Left ventricle myocardium inferior (tissue), 1 donor: Measurements from ENCODE around the gene GTF2A2. TPM values are rescaled to one million over a fixed set of nuclear protein-coding genes. Genes with fewer than 3 reads are reported as not detected.
A peak's percentile ranks its signal among the peaks of the same experiment; 100 is the strongest.

Experiments used
- DNase-seq: peaks from one replicate; pipeline ENCODE4 v3.0.0-alpha.2; 2020
- H3K27ac ChIP-seq: fragments of 200-600 bp; replicated peaks from 2 replicates; pipeline ENCODE4 v1.8.0; 2021
- H3K27me3 ChIP-seq: fragments of 200-600 bp; 2 replicates; pipeline ENCODE4 v1.8.0; 2021; ENCODE audit warnings: low read depth
- H3K36me3 ChIP-seq: fragments of 200-600 bp; 2 replicates; pipeline ENCODE4 v1.8.0; 2021
- H3K4me1 ChIP-seq: fragments of 200-600 bp; 2 replicates; pipeline ENCODE4 v1.8.0; 2021
- H3K4me3 ChIP-seq: fragments of 200-600 bp; 2 replicates; pipeline ENCODE4 v1.8.0; 2021; ENCODE audit warnings: mild to moderate bottlenecking, moderate library complexity
- H3K9me3 ChIP-seq: fragments of 200-600 bp; replicated peaks from 2 replicates; pipeline ENCODE4 v1.8.0; 2021
- intact Hi-C: fragments of 100-400 bp; cut with micrococcal nuclease; formaldehyde crosslinking; loops from one replicate; pipeline ENCODE4 v1.11.0; 2022
- total RNA-seq: library from RNA; stranded (reverse); fragmentation: NEBNext Ultra II Directional; extraction: Animal tissue kit (Norgen Biotek cat#: 25700); gene quantifications from one replicate; pipeline ENCODE4 v1.2.1, GENCODE V29; 2021
- TF ChIP-seq, protein P1 (sequence below): fragments of 200-600 bp; IDR thresholded peaks from 2 replicates; pipeline ENCODE4 v1.8.0; 2021; ENCODE audit warnings: antibody characterized with exemption, mild to moderate bottlenecking, borderline replicate concordance
- donor health status: DM: no; HTN: yes; CAD: no; lungs with severe emphysema.

Gene GTF2A2
- total RNA-seq, 1 donor from 2014 or later = 126 TPM

DNA sequence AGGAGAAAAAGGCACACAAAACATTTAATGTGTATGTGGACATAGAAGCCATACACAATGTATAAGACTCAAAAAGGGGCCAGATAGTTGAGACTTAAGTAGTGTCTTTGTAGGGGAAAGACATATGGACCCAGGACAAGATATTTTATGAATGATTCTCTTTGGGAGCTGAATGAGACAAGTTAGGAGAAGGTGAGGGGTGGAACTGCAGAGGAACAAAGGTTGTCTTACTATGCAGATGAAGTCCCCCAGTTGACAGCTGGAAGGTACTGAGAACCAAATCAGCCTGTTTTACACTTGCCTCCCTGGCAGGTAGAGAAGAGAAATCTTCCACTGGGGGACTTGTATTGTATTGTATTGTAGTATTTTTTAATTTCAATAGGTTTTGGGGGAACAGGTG is 60.7 kb downstream of the GTF2A2 start:
- no peaks in the 10 kb centered on the region for H3K36me3 ChIP-seq
- H3K4me1 ChIP-seq = peaks cover 7% of the 10 kb centered on the region
- no peaks in the 10 kb centered on the region for H3K27me3 ChIP-seq
- intact Hi-C loops = no loop called here
- H3K4me3 ChIP-seq = no peak overlapping the region
- H3K27ac ChIP-seq = no peak overlapping the region
- peaks cover 8% of the 10 kb centered on the region for H3K9me3 ChIP-seq
- TF ChIP-seq, protein P1, sequence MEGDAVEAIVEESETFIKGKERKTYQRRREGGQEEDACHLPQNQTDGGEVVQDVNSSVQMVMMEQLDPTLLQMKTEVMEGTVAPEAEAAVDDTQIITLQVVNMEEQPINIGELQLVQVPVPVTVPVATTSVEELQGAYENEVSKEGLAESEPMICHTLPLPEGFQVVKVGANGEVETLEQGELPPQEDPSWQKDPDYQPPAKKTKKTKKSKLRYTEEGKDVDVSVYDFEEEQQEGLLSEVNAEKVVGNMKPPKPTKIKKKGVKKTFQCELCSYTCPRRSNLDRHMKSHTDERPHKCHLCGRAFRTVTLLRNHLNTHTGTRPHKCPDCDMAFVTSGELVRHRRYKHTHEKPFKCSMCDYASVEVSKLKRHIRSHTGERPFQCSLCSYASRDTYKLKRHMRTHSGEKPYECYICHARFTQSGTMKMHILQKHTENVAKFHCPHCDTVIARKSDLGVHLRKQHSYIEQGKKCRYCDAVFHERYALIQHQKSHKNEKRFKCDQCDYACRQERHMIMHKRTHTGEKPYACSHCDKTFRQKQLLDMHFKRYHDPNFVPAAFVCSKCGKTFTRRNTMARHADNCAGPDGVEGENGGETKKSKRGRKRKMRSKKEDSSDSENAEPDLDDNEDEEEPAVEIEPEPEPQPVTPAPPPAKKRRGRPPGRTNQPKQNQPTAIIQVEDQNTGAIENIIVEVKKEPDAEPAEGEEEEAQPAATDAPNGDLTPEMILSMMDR = no peak
- DNase-seq = no peak

DNA sequence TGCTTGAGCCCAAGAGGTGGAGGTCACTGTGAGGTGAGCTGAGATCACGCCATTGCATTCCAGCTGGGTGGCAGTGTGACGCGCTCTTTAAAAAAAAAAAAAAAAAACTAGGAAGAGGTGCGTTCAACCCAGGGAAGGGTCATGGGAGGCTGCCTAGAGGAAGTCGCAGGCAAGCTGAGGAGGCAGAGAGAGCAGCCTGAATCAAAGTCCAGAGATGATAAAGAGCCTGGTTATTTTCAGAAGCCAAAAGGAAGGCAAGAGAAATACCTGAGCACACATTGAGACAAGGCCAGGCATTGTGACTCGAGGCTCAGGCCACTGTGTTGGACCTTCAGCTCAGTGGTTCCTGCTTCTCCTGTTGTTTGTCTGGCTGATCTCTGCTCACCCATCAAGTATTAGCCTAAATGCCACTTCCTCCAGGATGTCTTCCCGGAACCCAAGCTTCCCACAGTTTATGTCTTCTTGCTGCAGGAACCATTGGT is 61.8 kb downstream of the GTF2A2 start:
- TF ChIP-seq, protein P1 = no peak

DNA sequence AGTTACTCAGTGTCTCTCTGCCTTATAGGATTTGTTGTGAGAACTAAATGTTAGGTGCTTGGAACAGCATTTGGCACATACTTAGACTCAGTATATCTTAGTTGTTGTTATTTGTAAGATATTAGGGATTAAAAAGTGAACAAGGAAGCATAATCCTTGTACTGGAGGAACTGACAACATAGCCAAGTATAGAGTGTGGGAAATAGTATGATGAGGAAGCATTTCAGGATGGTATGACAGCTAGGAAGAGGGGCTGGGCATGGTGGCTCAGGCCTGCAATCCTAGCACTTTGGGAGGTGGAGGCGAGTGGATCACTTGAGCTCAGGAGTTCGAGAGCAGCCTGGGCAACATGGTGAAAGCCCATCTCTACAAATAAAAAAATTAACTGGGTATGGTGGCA is 62.3 kb downstream of the GTF2A2 start:
- TF ChIP-seq, protein P1 = no peak
- intact Hi-C loops = no loop called here
- Histone ChIP-seq H3K36me3 (no peaks in the 10 kb centered on the region), H3K27ac (peak overlapping the region; percentile 45), H3K9me3 (no peaks in the 10 kb centered on the region), H3K4me3 (no peak overlapping the region), H3K4me1 (peaks cover 7% of the 10 kb centered on the region), H3K27me3 (peaks cover 8% of the 10 kb centered on the region)
- no peak for DNase-seq

More for the DNA sequence above, 61.8 kb downstream of the GTF2A2 start:
- intact Hi-C loops = no loop called here
- Histone ChIP-seq H3K9me3 (no peaks in the 10 kb centered on the region), H3K4me3 (no peak overlapping the region), H3K36me3 (no peaks in the 10 kb centered on the region), H3K27me3 (peaks cover 3% of the 10 kb centered on the region), H3K27ac (no peak overlapping the region), H3K4me1 (peaks cover 7% of the 10 kb centered on the region)
- DNase-seq = no peak

DNA sequence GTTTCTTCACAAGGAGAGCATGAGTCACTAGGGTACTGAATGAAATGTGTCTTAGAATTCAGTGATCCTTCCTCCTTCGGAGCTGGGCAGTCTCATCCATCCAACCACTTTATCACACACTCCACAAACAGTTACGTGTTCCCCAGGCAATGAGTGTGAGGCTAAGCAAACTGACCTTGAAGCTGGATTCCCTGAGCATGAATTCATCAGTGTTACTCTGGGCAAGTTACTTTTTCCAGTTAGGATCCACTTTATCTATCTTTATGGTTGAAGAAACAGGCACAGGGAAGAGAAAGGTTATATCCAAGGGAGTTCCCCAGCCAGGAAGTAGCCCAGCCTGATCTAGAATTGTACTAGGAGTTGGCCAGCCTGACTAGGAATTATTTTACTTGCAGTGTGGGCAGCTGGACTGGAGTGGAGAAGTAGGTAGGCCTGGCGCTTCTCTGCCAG is 62.8 kb downstream of the GTF2A2 start:
- no peaks in the 10 kb centered on the region for H3K36me3 ChIP-seq
- H3K9me3 ChIP-seq = no peaks in the 10 kb centered on the region
- DNase-seq = no peak
- H3K4me3 ChIP-seq = no peak overlapping the region
- intact Hi-C loops = no loop called here
- H3K27ac ChIP-seq = peak overlapping the region; percentile 45
- peaks cover 13% of the 10 kb centered on the region for H3K27me3 ChIP-seq
- TF ChIP-seq, protein P1 = no peak
- peaks cover 7% of the 10 kb centered on the region for H3K4me1 ChIP-seq

DNA sequence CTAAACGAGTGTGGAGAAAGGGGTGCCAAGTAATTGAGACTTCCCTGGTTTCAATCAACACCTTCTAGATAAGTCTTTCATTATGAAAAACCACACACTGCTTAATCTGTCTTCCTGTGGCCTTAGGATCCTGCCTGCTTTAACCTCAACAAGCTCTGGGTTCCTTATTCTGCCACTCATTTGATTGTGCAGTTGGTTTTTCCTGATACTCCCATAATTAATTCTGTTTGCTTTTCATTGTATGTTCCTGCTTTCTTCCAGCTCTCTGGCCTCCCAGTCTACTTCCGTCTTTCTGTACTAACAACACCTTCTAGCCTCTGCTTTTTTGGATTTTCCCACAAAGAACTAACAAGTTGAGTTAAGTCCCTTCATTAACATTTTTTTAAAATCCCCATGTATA is 66.0 kb downstream of the GTF2A2 start:
- no peak overlapping the region for H3K4me3 ChIP-seq
- DNase-seq = no peak
- TF ChIP-seq, protein P1 = no peak
- H3K27ac ChIP-seq = no peak overlapping the region
- no peaks in the 10 kb centered on the region for H3K9me3 ChIP-seq
- H3K4me1 ChIP-seq = peaks cover 7% of the 10 kb centered on the region
- intact Hi-C loops = no loop called here
- H3K36me3 ChIP-seq = no peaks in the 10 kb centered on the region
- peaks cover 25% of the 10 kb centered on the region for H3K27me3 ChIP-seq
